Measurements from ENCODE around the gene CALN1.

- TF ChIP-seq, protein P1, sequence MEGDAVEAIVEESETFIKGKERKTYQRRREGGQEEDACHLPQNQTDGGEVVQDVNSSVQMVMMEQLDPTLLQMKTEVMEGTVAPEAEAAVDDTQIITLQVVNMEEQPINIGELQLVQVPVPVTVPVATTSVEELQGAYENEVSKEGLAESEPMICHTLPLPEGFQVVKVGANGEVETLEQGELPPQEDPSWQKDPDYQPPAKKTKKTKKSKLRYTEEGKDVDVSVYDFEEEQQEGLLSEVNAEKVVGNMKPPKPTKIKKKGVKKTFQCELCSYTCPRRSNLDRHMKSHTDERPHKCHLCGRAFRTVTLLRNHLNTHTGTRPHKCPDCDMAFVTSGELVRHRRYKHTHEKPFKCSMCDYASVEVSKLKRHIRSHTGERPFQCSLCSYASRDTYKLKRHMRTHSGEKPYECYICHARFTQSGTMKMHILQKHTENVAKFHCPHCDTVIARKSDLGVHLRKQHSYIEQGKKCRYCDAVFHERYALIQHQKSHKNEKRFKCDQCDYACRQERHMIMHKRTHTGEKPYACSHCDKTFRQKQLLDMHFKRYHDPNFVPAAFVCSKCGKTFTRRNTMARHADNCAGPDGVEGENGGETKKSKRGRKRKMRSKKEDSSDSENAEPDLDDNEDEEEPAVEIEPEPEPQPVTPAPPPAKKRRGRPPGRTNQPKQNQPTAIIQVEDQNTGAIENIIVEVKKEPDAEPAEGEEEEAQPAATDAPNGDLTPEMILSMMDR (optimal IDR thresholded peaks at IDR 0.05 in 1 of 3, IDR thresholded peaks at IDR 0.05 in 1 of 3, conservative IDR thresholded peaks at IDR 0.05 in 1 of 3; ENCODE audit: extremely low read depth in 1 of 3, insufficient read depth in 2 of 3, low read length in 3 of 3) = no peak
- no peak for TF ChIP-seq EZH2 (IDR thresholded peaks at IDR 0.05; ENCODE audit: low read length)
These were observed 551.6 kb downstream of the CALN1 start for GRCh38 chr7:71860572-71860971.
